Breast epithelium (tissue), 3 donors: ENCODE data around the gene CCDC51.

Source experiments
- CTCF ChIP-seq, 3 donors: fragments of 450-650 bp; IDR thresholded peaks; one replicate each; pipeline ENCODE4 v1.5.1; 2016 to 2017; ENCODE audit warnings: antibody characterized with exemption in 3 of 3, mild to moderate bottlenecking in 3 of 3, moderate library complexity in 3 of 3
- POLR2A ChIP-seq: fragments of 450-650 bp; IDR thresholded peaks from one replicate; pipeline ENCODE4 v1.6.1; 2016; ENCODE audit warnings: antibody characterized with exemption, mild to moderate bottlenecking, moderate library complexity
- POLR2AphosphoS5 ChIP-seq, 3 donors: sonication (generic); formaldehyde crosslinking; IDR thresholded peaks; one replicate each; pipeline ENCODE4 v1.6.1; 2017; ENCODE audit warnings: antibody characterized with exemption in 3 of 3

- TF ChIP-seq CTCF (IDR thresholded peaks at IDR 0.05) (no peak), POLR2A (no peak), POLR2AphosphoS5 (IDR thresholded peaks at IDR 0.05) (no peak)
Measured at GRCh38 chr3:48408823-48409281, 31.1 kb downstream of the CCDC51 start.
